Activated T-cell treated with anti-CD3 and anti-CD28 coated beads, Interleukin-2, amount 50 U/mL, for 48 hours (primary cell): ENCODE measurements around the gene HECTD1.
"Not testable (repeated sequence)": the region's sequence is repeated elsewhere in the genome, so short reads cannot be mapped to it uniquely, and the experiment has no call there.

Experiments used
- DNase-seq, 2 experiments: peaks; one replicate each; pipeline ENCODE4 v3.0.0-alpha.2; 2020

HECTD1 gene

GRCh38 chr14:31086466-31086865, 121.1 kb downstream of the HECTD1 start:
- not testable (repeated sequence) for DNase-seq

- no peak for DNase-seq
These were observed 122.6 kb downstream of the HECTD1 start for GRCh38 chr14:31085027-31085426.

- DNase-seq = no peak
These were observed 123.2 kb downstream of the HECTD1 start for GRCh38 chr14:31084385-31084784.

GRCh38 chr14:31083781-31084180, 123.8 kb downstream of the HECTD1 start:
- no peak for DNase-seq

GRCh38 chr14:31080484-31080883, 127.1 kb downstream of the HECTD1 start:
- no peak for DNase-seq

- no peak for DNase-seq
These were observed 127.5 kb downstream of the HECTD1 start for GRCh38 chr14:31080056-31080455.

- no peak for DNase-seq
These were observed 128.8 kb downstream of the HECTD1 start for GRCh38 chr14:31078766-31079165.

GRCh38 chr14:31075144-31075543, 132.4 kb downstream of the HECTD1 start:
- DNase-seq = no peak

- DNase-seq = no peak
These were observed 136.4 kb downstream of the HECTD1 start for GRCh38 chr14:31071151-31071550.

GRCh38 chr14:31070431-31070830, 137.2 kb downstream of the HECTD1 start:
- no peak for DNase-seq

- no peak for DNase-seq
These were observed 138.2 kb downstream of the HECTD1 start for GRCh38 chr14:31069343-31069742.

- no peak for DNase-seq
These were observed 139.4 kb downstream of the HECTD1 start for GRCh38 chr14:31068235-31068634.

GRCh38 chr14:31062908-31063307, 144.7 kb downstream of the HECTD1 start:
- DNase-seq = not testable (repeated sequence)

GRCh38 chr14:31060253-31060875, 147.2 kb downstream of the HECTD1 start:
- no peak for DNase-seq

GRCh38 chr14:31059152-31059924, 148.3 kb downstream of the HECTD1 start:
- no peak for DNase-seq

- no peak for DNase-seq
These were observed 149.8 kb downstream of the HECTD1 start for GRCh38 chr14:31057701-31058364.

- no peak for DNase-seq
These were observed 150.6 kb downstream of the HECTD1 start for GRCh38 chr14:31057035-31057434.

GRCh38 chr14:31052905-31053586, 154.5 kb downstream of the HECTD1 start:
- DNase-seq = not testable (repeated sequence)

- DNase-seq = no peak
These were observed 156.1 kb downstream of the HECTD1 start for GRCh38 chr14:31051511-31051910.

GRCh38 chr14:31051023-31051422, 156.6 kb downstream of the HECTD1 start:
- no peak for DNase-seq
